Measurements from ENCODE around the gene KRT7.
A peak's percentile ranks its signal among the peaks of the same experiment; 100 is the strongest.
"Not testable (repeated sequence)": the region's sequence is repeated elsewhere in the genome, so short reads cannot be mapped to it uniquely, and the experiment has no call there.

Gene KRT7

DNA sequence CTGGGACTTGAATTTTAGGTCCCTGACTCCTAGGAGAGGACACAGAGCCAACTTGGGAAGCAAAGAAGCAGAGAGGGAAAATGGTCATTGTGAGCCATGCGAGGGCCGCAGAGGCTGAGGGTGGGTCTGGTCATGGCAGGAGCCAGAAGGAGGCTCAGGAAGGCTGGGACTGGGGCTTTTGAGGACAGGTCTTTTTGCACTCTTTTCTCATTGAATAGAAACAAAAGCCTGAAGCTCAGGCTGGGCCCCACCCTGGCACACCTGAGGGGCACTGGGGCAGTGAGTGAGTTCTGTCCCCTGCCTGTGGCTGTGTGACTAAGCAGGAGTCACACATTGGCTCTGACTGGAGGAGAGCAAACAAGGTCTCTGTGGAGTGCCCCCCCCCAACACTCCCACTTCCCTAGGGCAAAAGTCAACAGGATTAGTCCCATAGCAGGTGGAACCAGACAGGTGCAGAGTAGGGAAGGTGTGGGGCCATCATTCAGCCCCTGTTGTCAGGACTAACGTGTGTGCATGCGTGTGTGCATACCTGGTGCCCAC, 2.8 kb downstream of the KRT7 start:
- H3K4me3 ChIP-seq (ENCODE audit: low read depth in 1 of 2, low read length in 2 of 2), result no peak overlapping the region
- peaks cover 8 to 10% of the 10 kb centered on the region in 2 donors for H3K27me3 ChIP-seq (ENCODE audit: control insufficient read depth in 1 of 2, insufficient read depth in 2 of 2, low read length in 2 of 2)
- no peak overlapping the region for H3K27ac ChIP-seq (ENCODE audit: low read depth, low read length)
- no peaks in the 10 kb centered on the region for H3K36me3 ChIP-seq (ENCODE audit: control insufficient read depth in 1 of 2, insufficient read depth in 2 of 2, low read length in 2 of 2)
- peaks cover 18 to 35% of the 10 kb centered on the region in 2 donors for H3K4me1 ChIP-seq (ENCODE audit: control insufficient read depth in 1 of 2, insufficient read depth in 2 of 2, low read length in 2 of 2)
- H3K9ac ChIP-seq (ENCODE audit: low read depth in 1 of 2, low read length in 2 of 2), result peak overlapping the region in 1 of 2 donors; percentile 48
- H3K9me3 ChIP-seq (ENCODE audit: control insufficient read depth in 1 of 2, low read length in 2 of 2), result no peaks in the 10 kb centered on the region

GRCh38 chr12:52236386-52237050, 3.5 kb downstream of the KRT7 start:
- H3K27ac ChIP-seq (ENCODE audit: low read depth, low read length), result no peak overlapping the region
- no peaks in the 10 kb centered on the region for H3K36me3 ChIP-seq (ENCODE audit: control insufficient read depth in 1 of 2, insufficient read depth in 2 of 2, low read length in 2 of 2)
- no peaks in the 10 kb centered on the region for H3K9me3 ChIP-seq (ENCODE audit: control insufficient read depth in 1 of 2, low read length in 2 of 2)
- peaks cover 18 to 33% of the 10 kb centered on the region in 2 donors for H3K4me1 ChIP-seq (ENCODE audit: control insufficient read depth in 1 of 2, insufficient read depth in 2 of 2, low read length in 2 of 2)
- no peak overlapping the region for H3K4me3 ChIP-seq (ENCODE audit: low read depth in 1 of 2, low read length in 2 of 2)
- H3K9ac ChIP-seq (ENCODE audit: low read depth in 1 of 2, low read length in 2 of 2), result no peak overlapping the region
- H3K27me3 ChIP-seq (ENCODE audit: control insufficient read depth in 1 of 2, insufficient read depth in 2 of 2, low read length in 2 of 2), result peaks cover 8 to 10% of the 10 kb centered on the region in 2 donors

DNA sequence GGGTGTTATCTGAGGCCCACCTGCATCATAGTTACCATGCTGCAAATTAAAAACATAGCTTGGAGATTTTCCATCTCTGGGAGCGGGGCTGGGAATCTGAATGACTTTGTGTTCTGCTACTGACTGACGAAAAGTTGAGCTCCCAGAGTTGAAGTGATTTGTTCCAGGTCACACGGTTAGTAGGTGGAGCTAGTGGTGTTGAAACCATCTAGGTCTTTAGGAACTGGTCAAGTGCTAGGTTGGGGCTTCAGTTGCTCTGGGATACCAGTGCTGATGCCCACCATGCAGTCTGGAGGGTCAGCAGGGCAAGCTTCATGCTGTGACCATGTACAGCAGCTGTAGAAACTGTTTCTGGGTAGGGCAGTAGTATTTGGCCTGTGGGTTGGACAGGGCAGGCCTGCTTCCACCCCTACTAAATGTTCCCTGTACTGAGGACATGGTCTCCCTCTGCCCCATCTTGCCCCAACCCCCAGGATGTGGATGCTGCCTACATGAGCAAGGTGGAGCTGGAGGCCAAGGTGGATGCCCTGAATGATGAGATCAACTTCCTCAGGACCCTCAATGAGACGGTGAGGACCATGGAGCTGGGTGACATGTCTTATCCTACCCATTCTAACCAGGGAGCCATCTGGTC, 5.3 kb downstream of the KRT7 start:
- Histone ChIP-seq H3K4me3 (ENCODE audit: low read depth in 1 of 2, low read length in 2 of 2) (no peak overlapping the region), H3K4me1 (ENCODE audit: control insufficient read depth in 1 of 2, insufficient read depth in 2 of 2, low read length in 2 of 2) (peaks cover 14 to 22% of the 10 kb centered on the region in 2 donors), H3K9me3 (ENCODE audit: control insufficient read depth in 1 of 2, low read length in 2 of 2) (no peaks in the 10 kb centered on the region), H3K27ac (ENCODE audit: low read depth, low read length) (no peak overlapping the region), H3K9ac (ENCODE audit: low read depth in 1 of 2, low read length in 2 of 2) (no peak overlapping the region), H3K36me3 (ENCODE audit: control insufficient read depth in 1 of 2, insufficient read depth in 2 of 2, low read length in 2 of 2) (no peaks in the 10 kb centered on the region), H3K27me3 (ENCODE audit: control insufficient read depth in 1 of 2, insufficient read depth in 2 of 2, low read length in 2 of 2) (peaks cover 0 to 4% of the 10 kb centered on the region in 2 donors)

GRCh38 chr12:52238916-52239646, 6.0 kb downstream of the KRT7 start:
- Histone ChIP-seq H3K4me1 (ENCODE audit: control insufficient read depth in 1 of 2, insufficient read depth in 2 of 2, low read length in 2 of 2) (peaks cover 21 to 30% of the 10 kb centered on the region in 2 donors), H3K36me3 (ENCODE audit: control insufficient read depth in 1 of 2, insufficient read depth in 2 of 2, low read length in 2 of 2) (no peaks in the 10 kb centered on the region), H3K4me3 (ENCODE audit: low read depth in 1 of 2, low read length in 2 of 2) (no peak overlapping the region), H3K27ac (ENCODE audit: low read depth, low read length) (no peak overlapping the region), H3K9me3 (ENCODE audit: control insufficient read depth in 1 of 2, low read length in 2 of 2) (no peaks in the 10 kb centered on the region), H3K9ac (ENCODE audit: low read depth in 1 of 2, low read length in 2 of 2) (no peak overlapping the region), H3K27me3 (ENCODE audit: control insufficient read depth in 1 of 2, insufficient read depth in 2 of 2, low read length in 2 of 2) (no peaks in the 10 kb centered on the region)

GRCh38 chr12:52239767-52240166, 6.7 kb downstream of the KRT7 start:
- Histone ChIP-seq H3K9me3 (ENCODE audit: control insufficient read depth in 1 of 2, low read length in 2 of 2) (no peaks in the 10 kb centered on the region), H3K36me3 (ENCODE audit: control insufficient read depth in 1 of 2, insufficient read depth in 2 of 2, low read length in 2 of 2) (no peaks in the 10 kb centered on the region), H3K27ac (ENCODE audit: low read depth, low read length) (no peak overlapping the region), H3K4me1 (ENCODE audit: control insufficient read depth in 1 of 2, insufficient read depth in 2 of 2, low read length in 2 of 2) (peaks cover 27 to 36% of the 10 kb centered on the region in 2 donors), H3K9ac (ENCODE audit: low read depth in 1 of 2, low read length in 2 of 2) (no peak overlapping the region), H3K27me3 (ENCODE audit: control insufficient read depth in 1 of 2, insufficient read depth in 2 of 2, low read length in 2 of 2) (no peaks in the 10 kb centered on the region), H3K4me3 (ENCODE audit: low read depth in 1 of 2, low read length in 2 of 2) (no peak overlapping the region)

GRCh38 chr12:52240247-52240646, 7.2 kb downstream of the KRT7 start:
- not testable (repeated sequence) for H3K9me3 ChIP-seq (ENCODE audit: control insufficient read depth in 1 of 2, low read length in 2 of 2); H3K9ac ChIP-seq (ENCODE audit: low read depth in 1 of 2, low read length in 2 of 2); H3K27ac ChIP-seq (ENCODE audit: low read depth, low read length); H3K27me3 ChIP-seq (ENCODE audit: control insufficient read depth in 1 of 2, insufficient read depth in 2 of 2, low read length in 2 of 2); H3K4me3 ChIP-seq (ENCODE audit: low read depth in 1 of 2, low read length in 2 of 2); H3K36me3 ChIP-seq (ENCODE audit: control insufficient read depth in 1 of 2, insufficient read depth in 2 of 2, low read length in 2 of 2)
- H3K4me1 ChIP-seq (ENCODE audit: control insufficient read depth in 1 of 2, insufficient read depth in 2 of 2, low read length in 2 of 2), result peaks cover 27 to 35% of the 10 kb centered on the region in 2 donors

- Histone ChIP-seq H3K4me3 (ENCODE audit: low read depth in 1 of 2, low read length in 2 of 2) (no peak overlapping the region), H3K36me3 (ENCODE audit: control insufficient read depth in 1 of 2, insufficient read depth in 2 of 2, low read length in 2 of 2) (no peaks in the 10 kb centered on the region), H3K9me3 (ENCODE audit: control insufficient read depth in 1 of 2, low read length in 2 of 2) (no peaks in the 10 kb centered on the region), H3K9ac (ENCODE audit: low read depth in 1 of 2, low read length in 2 of 2) (no peak overlapping the region), H3K4me1 (ENCODE audit: control insufficient read depth in 1 of 2, insufficient read depth in 2 of 2, low read length in 2 of 2) (peaks cover 20 to 25% of the 10 kb centered on the region in 2 donors), H3K27ac (ENCODE audit: low read depth, low read length) (no peak overlapping the region), H3K27me3 (ENCODE audit: control insufficient read depth in 1 of 2, insufficient read depth in 2 of 2, low read length in 2 of 2) (no peaks in the 10 kb centered on the region)
Measured at GRCh38 chr12:52241205-52241842, 8.3 kb downstream of the KRT7 start.

DNA sequence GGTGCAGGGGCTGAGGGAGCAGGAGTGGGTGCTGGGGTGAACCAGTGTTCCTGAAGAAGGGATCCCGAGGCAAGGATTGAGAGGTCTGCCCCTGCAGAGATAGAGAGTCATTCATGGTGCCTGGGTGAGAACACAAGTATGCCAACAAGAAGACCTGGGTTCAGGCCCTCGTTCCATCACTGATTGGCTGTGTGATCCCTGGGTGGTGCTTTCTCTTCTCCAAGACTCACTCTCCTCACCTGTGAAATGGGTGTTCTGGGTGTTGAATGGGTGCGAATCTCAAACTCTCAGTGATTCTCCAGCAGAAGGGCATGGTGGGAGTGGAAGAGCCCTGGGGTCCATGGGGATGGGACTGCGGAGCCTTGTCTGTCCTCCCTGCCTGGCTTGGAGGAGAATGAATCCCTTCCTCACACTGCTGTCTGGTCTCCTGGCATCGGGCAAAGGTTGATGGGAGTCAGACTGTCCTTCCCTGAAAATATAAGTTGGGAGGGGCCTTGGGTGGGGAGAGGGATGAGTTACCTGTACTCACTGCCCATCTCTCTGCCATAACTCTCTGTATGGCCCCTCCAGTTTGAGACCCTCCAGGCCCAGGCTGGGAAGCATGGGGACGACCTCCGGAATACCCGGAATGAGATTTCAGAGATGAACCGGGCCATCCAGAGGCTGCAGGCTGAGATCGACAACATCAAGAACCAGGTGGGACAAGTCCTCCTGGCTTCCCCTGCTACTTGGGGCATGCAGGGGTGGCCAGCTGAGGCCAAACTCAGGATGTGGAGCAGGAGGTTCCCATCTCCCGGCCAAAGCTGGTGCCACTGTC, 9.6 kb downstream of the KRT7 start:
- Histone ChIP-seq H3K27ac (ENCODE audit: low read depth, low read length) (no peak overlapping the region), H3K4me1 (ENCODE audit: control insufficient read depth in 1 of 2, insufficient read depth in 2 of 2, low read length in 2 of 2) (peaks cover 25 to 28% of the 10 kb centered on the region in 2 donors), H3K36me3 (ENCODE audit: control insufficient read depth in 1 of 2, insufficient read depth in 2 of 2, low read length in 2 of 2) (no peaks in the 10 kb centered on the region), H3K9me3 (ENCODE audit: control insufficient read depth in 1 of 2, low read length in 2 of 2) (no peaks in the 10 kb centered on the region), H3K9ac (ENCODE audit: low read depth in 1 of 2, low read length in 2 of 2) (no peak overlapping the region), H3K27me3 (ENCODE audit: control insufficient read depth in 1 of 2, insufficient read depth in 2 of 2, low read length in 2 of 2) (no peaks in the 10 kb centered on the region), H3K4me3 (ENCODE audit: low read depth in 1 of 2, low read length in 2 of 2) (no peak overlapping the region)

DNA sequence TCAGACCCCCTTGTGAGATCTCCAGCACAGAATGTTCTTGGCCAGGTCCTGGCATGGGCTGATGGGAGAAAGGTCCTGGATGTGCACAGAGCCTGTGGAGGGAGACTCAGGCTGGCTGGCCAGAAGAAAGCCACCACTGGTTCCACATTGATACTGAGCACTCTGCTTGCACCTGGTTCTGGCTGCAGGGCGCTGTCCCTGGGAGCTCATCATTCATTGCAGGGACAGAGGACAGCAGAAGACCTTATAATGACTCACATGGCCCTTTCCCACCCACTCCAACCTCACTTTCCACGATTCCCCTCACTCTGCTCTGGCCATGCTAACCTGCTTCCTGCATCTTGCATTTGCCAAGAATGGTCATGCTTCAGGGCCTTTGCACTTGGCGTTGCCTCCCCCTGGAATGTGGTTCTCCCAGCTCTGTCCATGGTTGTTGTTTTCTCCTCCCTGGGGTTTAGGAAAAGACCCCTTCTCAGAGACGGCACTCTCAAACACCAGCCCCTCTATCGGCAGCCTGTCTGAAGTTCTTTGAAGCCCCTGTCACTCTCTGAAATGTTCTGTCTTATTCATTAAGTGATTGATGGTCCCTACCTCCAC, 10.3 kb downstream of the KRT7 start:
- peak overlapping the region; percentile 5 for H3K27ac ChIP-seq (ENCODE audit: low read depth, low read length)
- no peaks in the 10 kb centered on the region for H3K36me3 ChIP-seq (ENCODE audit: control insufficient read depth in 1 of 2, insufficient read depth in 2 of 2, low read length in 2 of 2)
- no peaks in the 10 kb centered on the region for H3K9me3 ChIP-seq (ENCODE audit: control insufficient read depth in 1 of 2, low read length in 2 of 2)
- H3K27me3 ChIP-seq (ENCODE audit: control insufficient read depth in 1 of 2, insufficient read depth in 2 of 2, low read length in 2 of 2), result no peaks in the 10 kb centered on the region
- H3K4me3 ChIP-seq (ENCODE audit: low read depth in 1 of 2, low read length in 2 of 2), result no peak overlapping the region
- H3K4me1 ChIP-seq (ENCODE audit: control insufficient read depth in 1 of 2, insufficient read depth in 2 of 2, low read length in 2 of 2), result peaks cover 29 to 32% of the 10 kb centered on the region in 2 donors
- no peak overlapping the region for H3K9ac ChIP-seq (ENCODE audit: low read depth in 1 of 2, low read length in 2 of 2)

Data from duodenal mucosa (tissue), 2 donors.